GM23338 (cell line): ENCODE data around the gene MPZL1. TPM values are rescaled to one million over a fixed set of nuclear protein-coding genes. Genes with fewer than 3 reads are reported as not detected.
A peak's percentile ranks its signal among the peaks of the same experiment; 100 is the strongest.

Source experiments
- ATAC-seq: fragments of 200-7000 bp; cut with Tn5 transposase; 3 replicates; pipeline ENCODE4 v1.9.1; 2020
- DNase-seq: peaks from one replicate; pipeline ENCODE4 v3.0.0-alpha.2; 2015; ENCODE audit warnings: low spot score
- H2AFZ ChIP-seq: fragments of 200-600 bp; sonication (generic); 2 replicates; pipeline ENCODE4 v1.8.0; 2016; ENCODE audit warnings: antibody characterized with exemption, mild to moderate bottlenecking, moderate library complexity
- H3F3A ChIP-seq: fragments of 200-600 bp; sonication (generic); replicated peaks from 2 replicates; pipeline ENCODE4 v1.8.0; 2017; ENCODE audit warnings: antibody characterized with exemption, mixed run types, low read depth
- H3K27ac ChIP-seq: fragments of 200-600 bp; sonication (generic); 2 replicates; pipeline ENCODE4 v1.6.1; 2016; ENCODE audit warnings: low read depth
- H3K27me3 ChIP-seq: fragments of 200-600 bp; sonication (generic); 2 replicates; pipeline ENCODE4 v1.8.0; 2016; ENCODE audit warnings: mild to moderate bottlenecking, mixed run types, moderate library complexity; ENCODE audit not compliant: insufficient read depth
- H3K36me3 ChIP-seq: fragments of 200-600 bp; sonication (generic); 2 replicates; pipeline ENCODE4 v1.8.0; 2016; ENCODE audit warnings: mild to moderate bottlenecking; ENCODE audit not compliant: insufficient read depth
- H3K4me1 ChIP-seq: fragments of 200-600 bp; sonication (generic); 2 replicates; pipeline ENCODE4 v1.8.0; 2016; ENCODE audit warnings: mild to moderate bottlenecking, moderate library complexity; ENCODE audit not compliant: insufficient read depth
- H3K4me2 ChIP-seq: fragments of 200-600 bp; sonication (generic); 2 replicates; pipeline ENCODE4 v1.7.1; 2017; ENCODE audit warnings: mixed run types
- H3K4me3 ChIP-seq: fragments of 200-600 bp; sonication (generic); 2 replicates; pipeline ENCODE4 v1.6.1; 2016; ENCODE audit warnings: mixed run types
- H3K79me2 ChIP-seq: fragments of 200-600 bp; sonication (generic); replicated peaks from 2 replicates; pipeline ENCODE4 v1.8.0; 2017; ENCODE audit warnings: mild to moderate bottlenecking; ENCODE audit not compliant: insufficient read depth
- H3K9me2 ChIP-seq: fragments of 200-600 bp; sonication (generic); 2 replicates; pipeline ENCODE4 v1.8.0; 2017; ENCODE audit not compliant: insufficient read depth
- H4K20me1 ChIP-seq: fragments of 200-600 bp; sonication (generic); replicated peaks from 2 replicates; pipeline ENCODE4 v1.8.0; 2017; ENCODE audit warnings: mild to moderate bottlenecking; ENCODE audit not compliant: insufficient read depth
- H3K27ac Mint-ChIP-seq: 2 replicates; pipeline ENCODE4 v1.8.0; 2020; ENCODE audit warnings: inconsistent platforms, mild to moderate bottlenecking, moderate library complexity, mixed read lengths
- H3K27me3 Mint-ChIP-seq: 3 replicates; pipeline ENCODE4 v1.8.0; 2022; ENCODE audit warnings: low read depth, mild to moderate bottlenecking, moderate library complexity, mixed read lengths, inconsistent platforms; ENCODE audit not compliant: insufficient read depth, poor library complexity
- H3K36me3 Mint-ChIP-seq: 3 replicates; pipeline ENCODE4 v1.8.0; 2021; ENCODE audit warnings: low read depth, mild to moderate bottlenecking, inconsistent platforms, moderate library complexity, mixed read lengths
- H3K4me1 Mint-ChIP-seq: 3 replicates; pipeline ENCODE4 v1.8.0; 2020; ENCODE audit warnings: mild to moderate bottlenecking, inconsistent platforms, mixed read lengths
- H3K4me3 Mint-ChIP-seq: 3 replicates; pipeline ENCODE4 v1.8.0; 2021; ENCODE audit warnings: moderate library complexity, mild to moderate bottlenecking, inconsistent platforms, mixed read lengths
- H3K9me3 Mint-ChIP-seq: 3 replicates; pipeline ENCODE4 v1.8.0; 2020; ENCODE audit warnings: moderate library complexity, mild to moderate bottlenecking, inconsistent platforms, mixed read lengths
- CREB1 ChIP-seq: fragments of 250-450 bp; sonication (Bioruptor Pico); IDR thresholded peaks from 2 replicates; pipeline ENCODE4 v1.5.0; 2020; ENCODE audit warnings: low read depth, mild to moderate bottlenecking, moderate library complexity
- CTCF ChIP-seq, 2 experiments: fragments of 200-600 bp in 1 of 2; sonication (generic) in 1 of 2; conservative IDR thresholded peaks; 2 replicates each; pipeline versions ENCODE4 v1.5.1 to v1.6.1; 2016 to 2017; ENCODE audit warnings: antibody characterized with exemption in 2 of 2, low read depth in 2 of 2, mild to moderate bottlenecking in 2 of 2, moderate library complexity in 1 of 2
- EZH2phosphoT487 ChIP-seq: fragments of 200-600 bp; sonication (generic); IDR thresholded peaks from one replicate; pipeline ENCODE4 v1.8.1; 2018; ENCODE audit warnings: antibody characterized with exemption; ENCODE audit not compliant: unreplicated experiment
- STAT1 ChIP-seq: IDR thresholded peaks from one replicate; pipeline ENCODE4 v1.6.1; 2016; ENCODE audit warnings: antibody characterized with exemption; ENCODE audit not compliant: unreplicated experiment
- ZNF114 ChIP-seq: fragments of 250-450 bp; sonication (Bioruptor Pico); IDR thresholded peaks from 2 replicates; pipeline ENCODE4 v1.5.0; 2020; ENCODE audit warnings: mild to moderate bottlenecking, moderate library complexity
- ZNF462 ChIP-seq: fragments of 250-450 bp; sonication (Bioruptor Pico); IDR thresholded peaks from 2 replicates; pipeline ENCODE4 v1.5.0; 2020; ENCODE audit warnings: mild to moderate bottlenecking, moderate library complexity
- polyA plus RNA-seq: library from polyadenylated mRNA; unstranded; fragments of >200 nt; fragmentation: Nextera tagmentation; extraction: Ambion mirVana; gene quantifications from 2 replicates; pipeline ENCODE4 v1.2.1, GENCODE V29; 2016
- total RNA-seq: library from RNA; depleted of rRNA; stranded (reverse); fragments of >200 nt; shearing (Covaris generic); gene quantifications from 2 replicates; pipeline ENCODE4 v1.2.3, GENCODE V29; 2014
- TF ChIP-seq, protein P1 (sequence below): IDR thresholded peaks from 2 replicates; pipeline ENCODE4 v1.6.1; 2016; ENCODE audit warnings: antibody characterized with exemption
- TF ChIP-seq, protein P2 (sequence below): IDR thresholded peaks from one replicate; pipeline ENCODE4 v1.6.1; 2018; ENCODE audit warnings: antibody characterized with exemption; ENCODE audit not compliant: unreplicated experiment

MPZL1 gene
- total and polyA plus RNA-seq, 2 experiments from 2014 or later = 35.1 to 85.1 TPM

- Mint-ChIP-seq H3K4me3 (peak overlapping the region; percentile 40; the same call in 1 of the 3 replicates), H3K9me3 (peaks cover 42% of the 10 kb centered on the region), H3K27me3 (peaks cover 7% of the 10 kb centered on the region), H3K27ac (no peak overlapping the region), H3K36me3 (peaks cover 29% of the 10 kb centered on the region), H3K4me1 (no peaks in the 10 kb centered on the region; the same call in 2 of the 3 replicates)
- DNase-seq (peak; percentile 99), ATAC-seq (peak; percentile 98)
- TF ChIP-seq CTCF (conservative IDR thresholded peaks at IDR 0.05; ENCODE audit: low read depth in 2 of 2) (peak; percentile 98 to 99), ZNF114 (peak; percentile 79; the same call in 1 of the 2 replicates), ZNF462 (CRISPR knock-in tag) (peak; percentile 98), EZH2phosphoT487 (no peak), STAT1 (no peak), CREB1 (CRISPR knock-in tag) (peak; percentile 67)
- TF ChIP-seq, protein P1, sequence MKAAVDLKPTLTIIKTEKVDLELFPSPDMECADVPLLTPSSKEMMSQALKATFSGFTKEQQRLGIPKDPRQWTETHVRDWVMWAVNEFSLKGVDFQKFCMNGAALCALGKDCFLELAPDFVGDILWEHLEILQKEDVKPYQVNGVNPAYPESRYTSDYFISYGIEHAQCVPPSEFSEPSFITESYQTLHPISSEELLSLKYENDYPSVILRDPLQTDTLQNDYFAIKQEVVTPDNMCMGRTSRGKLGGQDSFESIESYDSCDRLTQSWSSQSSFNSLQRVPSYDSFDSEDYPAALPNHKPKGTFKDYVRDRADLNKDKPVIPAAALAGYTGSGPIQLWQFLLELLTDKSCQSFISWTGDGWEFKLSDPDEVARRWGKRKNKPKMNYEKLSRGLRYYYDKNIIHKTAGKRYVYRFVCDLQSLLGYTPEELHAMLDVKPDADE = no peak
- TF ChIP-seq, protein P2, sequence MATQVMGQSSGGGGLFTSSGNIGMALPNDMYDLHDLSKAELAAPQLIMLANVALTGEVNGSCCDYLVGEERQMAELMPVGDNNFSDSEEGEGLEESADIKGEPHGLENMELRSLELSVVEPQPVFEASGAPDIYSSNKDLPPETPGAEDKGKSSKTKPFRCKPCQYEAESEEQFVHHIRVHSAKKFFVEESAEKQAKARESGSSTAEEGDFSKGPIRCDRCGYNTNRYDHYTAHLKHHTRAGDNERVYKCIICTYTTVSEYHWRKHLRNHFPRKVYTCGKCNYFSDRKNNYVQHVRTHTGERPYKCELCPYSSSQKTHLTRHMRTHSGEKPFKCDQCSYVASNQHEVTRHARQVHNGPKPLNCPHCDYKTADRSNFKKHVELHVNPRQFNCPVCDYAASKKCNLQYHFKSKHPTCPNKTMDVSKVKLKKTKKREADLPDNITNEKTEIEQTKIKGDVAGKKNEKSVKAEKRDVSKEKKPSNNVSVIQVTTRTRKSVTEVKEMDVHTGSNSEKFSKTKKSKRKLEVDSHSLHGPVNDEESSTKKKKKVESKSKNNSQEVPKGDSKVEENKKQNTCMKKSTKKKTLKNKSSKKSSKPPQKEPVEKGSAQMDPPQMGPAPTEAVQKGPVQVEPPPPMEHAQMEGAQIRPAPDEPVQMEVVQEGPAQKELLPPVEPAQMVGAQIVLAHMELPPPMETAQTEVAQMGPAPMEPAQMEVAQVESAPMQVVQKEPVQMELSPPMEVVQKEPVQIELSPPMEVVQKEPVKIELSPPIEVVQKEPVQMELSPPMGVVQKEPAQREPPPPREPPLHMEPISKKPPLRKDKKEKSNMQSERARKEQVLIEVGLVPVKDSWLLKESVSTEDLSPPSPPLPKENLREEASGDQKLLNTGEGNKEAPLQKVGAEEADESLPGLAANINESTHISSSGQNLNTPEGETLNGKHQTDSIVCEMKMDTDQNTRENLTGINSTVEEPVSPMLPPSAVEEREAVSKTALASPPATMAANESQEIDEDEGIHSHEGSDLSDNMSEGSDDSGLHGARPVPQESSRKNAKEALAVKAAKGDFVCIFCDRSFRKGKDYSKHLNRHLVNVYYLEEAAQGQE = no peak
- Histone ChIP-seq H3F3A (0 out of 2 replicates have a peak, but pooled peaks cover 2% of the 10 kb centered on the region), H4K20me1 (no peaks in the 10 kb centered on the region), H3K9me2 (peaks cover 9% of the 10 kb centered on the region; the same call in 1 of the 2 replicates), H3K79me2 (no peaks in the 10 kb centered on the region), H3K4me2 (no peak overlapping the region), H2AFZ (no peak overlapping the region), H3K27ac (no peak overlapping the region), H3K36me3 (0 out of 2 replicates have a peak, but pooled peaks cover 3% of the 10 kb centered on the region), H3K4me1 (no peaks in the 10 kb centered on the region), H3K27me3 (no peaks in the 10 kb centered on the region), H3K4me3 (no peak overlapping the region)
Observed at GRCh38 chr1:167803358-167804207, 81.8 kb downstream of the MPZL1 start.
